NK-92 (cell line): ENCODE data around the gene ADA.

Experiments used
- DNase-seq: peaks from one replicate; lab custom pipeline; 2025; ENCODE audit not compliant: unreplicated experiment; lab: John Stamatoyannopoulos, UW

Gene ADA

DNA sequence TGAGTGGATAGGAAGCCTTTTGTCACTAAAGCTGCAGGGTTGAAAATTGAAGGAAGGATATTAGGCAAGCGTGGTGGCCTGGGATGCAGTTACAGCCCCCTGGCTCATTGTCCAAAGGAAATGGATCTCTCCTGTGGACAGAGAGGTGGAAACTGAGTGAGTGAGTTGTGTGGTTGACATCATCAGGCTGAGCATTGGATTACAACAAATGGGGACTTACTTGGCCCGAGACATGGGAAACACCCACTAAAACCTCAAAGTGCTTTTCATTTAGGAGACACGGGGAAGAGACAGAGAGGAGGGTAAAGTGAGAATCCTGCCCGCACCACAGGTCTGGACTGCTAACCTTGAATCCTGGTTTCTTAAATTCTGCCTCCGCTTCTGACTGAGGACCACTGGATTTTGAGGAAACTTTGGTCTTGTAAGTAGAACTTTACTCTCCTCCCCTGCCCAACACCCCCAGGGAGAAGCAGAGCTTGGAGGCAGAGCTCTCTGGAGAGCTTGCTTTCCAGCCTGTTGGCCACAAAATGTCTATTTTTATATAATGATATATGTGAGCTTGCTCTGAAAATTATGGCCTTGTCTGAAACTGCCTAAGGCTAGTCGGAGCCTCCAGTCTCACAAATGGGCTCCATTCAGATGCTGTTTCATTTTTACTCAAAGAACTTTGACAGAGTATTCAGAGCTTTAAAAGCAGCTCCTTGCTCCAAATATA, 69.0 kb downstream of the ADA start, which contains the start of gene PKIG:
TSS of gene PKIG (plus strand) at position 269 of the 715 bp plus-strand sequence. CDS start 31,978 bp downstream, outside the sequence.
- no peak for DNase-seq

DNA sequence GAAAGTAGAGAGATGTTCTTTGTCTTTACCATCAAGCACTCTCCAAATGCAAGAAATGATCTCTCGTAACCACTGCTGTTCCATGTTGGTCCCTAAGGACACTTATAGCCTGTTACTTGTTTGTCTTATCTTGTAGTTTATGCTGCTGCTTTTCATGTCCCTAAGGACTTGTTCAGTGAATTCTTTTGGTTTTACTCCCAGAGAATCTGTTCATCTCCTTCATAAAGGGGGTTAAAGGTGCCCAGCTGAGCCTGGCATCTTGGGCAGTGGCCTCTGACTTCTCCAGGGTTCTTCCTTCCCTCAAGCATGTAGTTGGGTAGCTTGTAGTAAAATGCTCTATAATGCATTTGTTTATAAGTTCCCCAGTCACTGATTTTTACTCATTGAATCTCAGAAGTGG, 70.0 kb downstream of the ADA start:
- no peak for DNase-seq

DNA sequence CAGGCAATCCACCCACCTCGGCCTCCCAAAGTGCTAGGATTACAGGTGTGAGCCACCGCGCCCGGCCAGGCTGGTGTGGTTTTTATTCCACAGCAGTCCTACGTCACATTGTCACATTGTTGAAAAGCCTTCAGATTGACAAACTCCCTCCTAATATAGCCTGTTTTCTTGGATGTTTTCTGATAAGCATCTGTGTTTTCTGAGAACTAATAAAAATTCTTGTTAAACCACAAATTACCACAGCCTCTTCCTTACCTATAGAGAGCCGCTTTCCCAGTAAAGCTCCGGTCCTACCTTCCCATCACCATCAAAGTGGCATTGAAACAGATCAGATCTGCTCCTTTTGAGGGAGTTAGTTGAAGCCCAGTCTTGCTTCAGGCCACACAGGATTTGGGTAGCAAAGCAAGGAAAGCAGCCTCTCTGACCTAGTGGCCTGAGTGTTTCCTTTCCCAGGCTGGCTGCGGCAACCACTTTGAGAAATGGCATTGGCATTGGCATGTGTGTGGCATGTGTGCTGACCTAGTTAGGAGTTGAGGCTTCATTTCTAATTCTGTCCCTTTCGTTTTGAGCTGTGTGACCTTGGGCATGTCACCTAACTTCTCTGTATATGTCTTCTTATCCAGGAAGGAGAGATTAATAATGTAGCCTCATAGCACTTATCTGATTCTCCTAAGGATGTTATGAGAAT, 70.8 kb downstream of the ADA start:
- DNase-seq = no peak

DNA sequence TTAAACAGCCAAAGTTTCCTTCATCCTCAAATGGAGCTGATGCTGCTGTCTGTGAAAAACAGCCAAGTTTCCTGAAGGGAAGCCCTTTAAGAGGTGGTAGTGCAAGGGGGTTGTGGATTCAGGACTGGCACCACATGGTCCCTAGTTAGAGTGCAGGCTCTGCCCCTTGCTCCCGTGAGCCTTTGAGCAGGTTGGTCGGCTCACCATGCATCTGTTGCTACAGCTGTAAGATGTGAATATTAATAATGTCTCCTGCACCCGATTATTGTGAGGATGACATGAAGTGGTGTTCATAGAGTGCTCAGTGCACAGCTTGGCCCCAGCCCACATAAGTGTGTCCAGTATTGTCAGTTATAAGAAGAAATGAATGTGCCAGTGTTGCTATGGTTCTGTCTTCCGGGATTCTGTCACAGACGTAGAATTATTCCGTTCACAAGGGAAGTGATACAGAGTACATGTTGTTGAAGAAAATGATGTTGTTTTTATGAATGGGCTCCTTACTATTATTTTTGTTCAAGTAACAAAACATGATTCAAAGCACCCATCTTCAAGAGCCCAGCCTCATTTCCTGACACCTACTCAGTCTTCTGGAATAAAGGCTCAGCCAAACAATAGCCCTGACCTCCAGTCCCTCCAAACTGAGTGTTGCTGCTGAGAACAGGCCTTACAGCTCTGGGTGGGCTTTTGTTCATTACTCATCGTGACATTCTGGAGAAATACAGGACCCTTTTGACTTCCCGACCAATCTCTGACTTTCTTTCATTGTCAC, 72.0 kb downstream of the ADA start:
- no peak for DNase-seq

DNA sequence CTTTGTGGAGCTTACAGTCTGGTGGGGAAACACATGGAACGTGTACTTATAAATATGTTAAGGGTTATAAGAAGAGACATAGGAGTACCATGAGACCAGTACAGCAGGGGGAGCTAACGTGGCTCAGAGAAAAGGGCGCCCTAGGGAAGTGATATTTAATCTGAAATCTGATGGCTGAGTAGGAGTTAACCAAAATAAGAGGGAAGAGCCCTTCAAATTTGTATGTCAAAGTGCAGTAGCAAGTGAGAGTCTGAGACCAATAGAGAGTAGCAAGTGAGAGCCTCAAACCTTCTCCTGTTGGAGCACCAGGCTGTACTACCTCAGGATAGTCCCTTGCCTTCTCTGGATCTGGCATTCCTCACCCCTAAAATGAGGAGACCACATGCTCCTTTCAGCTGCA, 75.2 kb downstream of the ADA start:
- no peak for DNase-seq

DNA sequence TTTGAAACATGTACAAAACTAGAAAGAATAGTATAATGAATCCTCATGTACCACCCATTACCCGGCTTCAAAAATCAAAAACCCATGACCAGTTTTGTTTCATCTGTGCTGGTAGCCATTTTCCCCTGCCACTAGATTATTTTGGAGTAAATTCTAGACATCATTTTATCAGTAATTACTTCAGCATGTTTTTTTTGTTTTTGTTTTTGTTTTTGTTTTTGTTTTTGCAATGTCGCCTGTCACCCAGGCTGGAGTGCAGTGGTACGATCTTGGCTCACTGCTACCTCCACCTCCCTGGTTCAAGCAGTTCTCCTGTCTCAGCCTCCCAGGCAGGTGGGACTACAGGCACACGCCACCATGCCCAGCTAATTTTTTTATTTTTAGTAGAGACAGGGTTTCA, 77.1 kb downstream of the ADA start:
- no peak for DNase-seq

DNA sequence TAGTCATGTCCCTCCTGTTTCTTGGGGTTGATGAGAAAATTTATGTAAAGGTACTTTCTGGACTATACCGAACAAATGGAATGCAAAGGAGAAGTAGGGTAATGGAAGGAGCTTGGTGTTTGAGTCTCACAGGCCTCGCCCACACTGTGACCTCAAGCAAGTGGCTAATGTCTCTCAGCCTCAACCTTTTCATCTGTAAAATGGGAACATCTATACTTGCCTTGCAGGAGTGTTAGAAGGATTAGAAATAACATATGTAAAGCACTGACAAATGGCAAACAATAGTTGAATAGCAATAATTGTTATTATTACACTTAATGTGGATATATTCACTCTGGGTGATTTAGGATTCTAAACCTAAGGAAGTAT, 78.0 kb downstream of the ADA start:
- DNase-seq = no peak

DNA sequence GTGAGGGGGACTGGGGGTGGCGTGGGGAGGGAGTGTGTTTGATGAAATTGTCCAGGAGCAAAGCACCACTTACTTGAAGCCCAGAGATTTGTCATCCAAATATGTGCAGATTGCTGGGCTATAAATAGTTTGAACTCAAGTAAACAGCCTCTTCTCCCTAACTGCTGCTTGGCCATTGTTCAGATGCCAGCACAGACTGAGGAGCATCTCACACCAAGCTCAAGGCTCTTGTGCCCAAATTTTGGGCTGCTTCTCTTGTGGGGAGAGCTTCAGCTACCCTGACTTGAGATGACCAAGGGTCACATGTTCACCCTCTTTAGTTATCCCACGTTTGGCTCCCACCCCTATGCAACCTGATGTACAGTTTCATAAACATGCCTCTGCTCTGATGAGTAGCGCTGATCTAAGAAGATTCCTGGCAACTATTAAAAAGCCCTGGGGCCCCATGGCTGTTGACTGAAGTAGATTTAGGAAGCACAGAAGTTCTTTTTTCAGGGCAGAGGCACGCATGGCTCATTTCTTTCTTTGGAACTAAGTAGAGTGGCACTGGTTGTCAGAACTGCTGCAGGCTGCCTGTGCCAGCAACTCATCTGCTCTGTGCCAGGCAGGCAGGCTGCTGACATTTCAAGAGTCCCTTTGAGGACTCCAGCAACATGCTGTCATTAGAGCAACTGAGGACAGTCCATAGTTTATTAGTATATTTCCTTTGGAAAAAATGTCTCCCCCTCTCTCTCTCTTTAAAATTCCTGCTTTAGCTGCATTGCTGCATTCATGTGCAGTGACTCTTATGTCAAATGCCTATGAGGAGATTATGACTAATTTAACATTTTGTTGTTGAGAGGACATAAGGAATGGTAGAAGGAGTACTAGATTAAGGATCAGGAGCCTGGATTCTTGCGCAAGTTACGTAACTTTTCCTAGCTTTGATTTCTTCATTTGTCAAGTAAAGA, 78.7 kb downstream of the ADA start:
- DNase-seq = no peak

DNA sequence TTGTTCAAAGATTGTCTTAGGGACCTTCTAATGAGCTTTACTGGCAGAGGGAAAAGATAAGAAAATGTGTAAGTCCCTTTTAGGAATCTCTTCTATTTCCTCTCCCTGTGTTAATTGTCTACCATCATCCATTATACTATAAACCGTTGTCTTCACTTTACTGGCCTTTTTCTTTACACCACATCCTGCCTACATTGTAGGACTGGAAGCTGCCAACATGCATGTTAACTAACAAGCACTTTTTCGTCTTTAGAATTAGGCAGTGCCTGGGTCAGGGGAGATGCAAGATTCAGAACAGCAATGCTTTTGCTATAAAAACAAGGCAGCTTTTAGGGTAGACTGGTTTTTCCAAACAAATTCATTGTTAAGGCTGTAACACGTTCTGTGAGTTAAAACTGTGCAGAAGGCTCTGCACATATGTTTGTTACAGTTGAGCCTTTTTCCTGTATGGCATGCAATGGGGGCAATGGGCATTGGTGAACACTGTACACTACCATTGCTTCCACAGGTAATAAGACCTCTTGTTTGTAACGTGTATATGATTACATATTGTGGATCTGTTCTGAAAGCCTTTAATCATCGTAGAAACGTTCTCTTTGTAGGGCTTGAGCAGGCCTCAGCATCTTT, 80.0 kb downstream of the ADA start:
- DNase-seq = no peak

DNA sequence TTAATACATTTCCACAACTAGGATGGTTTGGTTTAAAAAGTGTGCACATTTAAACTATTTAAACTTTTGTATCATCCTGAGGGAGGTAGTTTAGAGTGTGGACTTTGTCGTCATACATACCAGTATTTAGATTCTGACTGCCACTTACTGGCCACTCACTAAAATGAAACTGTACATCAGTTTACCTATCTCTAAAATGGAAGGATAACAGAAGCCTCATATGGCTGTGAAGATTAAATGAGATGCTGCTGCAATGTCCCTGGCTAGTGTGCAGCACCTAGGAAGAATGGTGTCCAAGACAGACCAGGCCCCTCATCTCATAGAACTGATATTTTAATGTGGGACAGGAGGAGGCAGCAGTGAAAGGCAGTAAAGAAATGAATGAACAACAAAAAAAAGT, 81.1 kb downstream of the ADA start:
- DNase-seq = no peak
